Mesenchymal stem cell (in vitro differentiated cells and primary cell): ENCODE data around the gene ATXN7.

Experiments
- DNase-seq: peaks from one replicate; pipeline ENCODE4 v3.0.0-alpha.2; 2013
- H2AFZ ChIP-seq: one replicate; pipeline ENCODE4 v1.6.1; 2013; ENCODE audit warnings: low read depth, mild to moderate bottlenecking, control low read depth, inconsistent platforms, low read length, moderate library complexity
- H2AK5ac ChIP-seq: 2 replicates; pipeline ENCODE4 v1.6.1; 2013; ENCODE audit warnings: low read length, moderate library complexity, mild to moderate bottlenecking, inconsistent platforms; ENCODE audit not compliant: severe bottlenecking
- H2BK120ac ChIP-seq: one replicate; pipeline ENCODE4 v1.6.1; 2013; ENCODE audit warnings: low read depth, mild to moderate bottlenecking, inconsistent platforms, low read length, moderate library complexity
- H2BK12ac ChIP-seq, 2 experiments: one replicate each; pipeline ENCODE4 v1.6.1; 2013; ENCODE audit warnings: inconsistent platforms in 2 of 2, low read length in 2 of 2, mild to moderate bottlenecking in 2 of 2, moderate library complexity in 2 of 2, control low read depth in 1 of 2
- H2BK15ac ChIP-seq: one replicate; pipeline ENCODE4 v1.6.1; 2013; ENCODE audit warnings: mild to moderate bottlenecking, low read depth, inconsistent platforms; ENCODE audit not compliant: poor library complexity, severe bottlenecking
- H2BK5ac ChIP-seq: 2 replicates; pipeline ENCODE4 v1.6.1; 2013; ENCODE audit warnings: low read depth, mild to moderate bottlenecking, low read length, control low read depth, inconsistent platforms; ENCODE audit not compliant: poor library complexity, severe bottlenecking
- H3K14ac ChIP-seq, 2 experiments: one replicate each; pipeline ENCODE4 v1.6.1; 2013; ENCODE audit warnings: inconsistent platforms in 2 of 2, low read length in 2 of 2, control low read depth in 1 of 2, mild to moderate bottlenecking in 1 of 2, moderate library complexity in 1 of 2
- H3K18ac ChIP-seq, 2 experiments: one replicate each; pipeline ENCODE4 v1.6.1; 2013; ENCODE audit warnings: inconsistent platforms in 2 of 2, low read length in 2 of 2, control low read depth in 1 of 2, low read depth in 1 of 2, mild to moderate bottlenecking in 1 of 2
- H3K23ac ChIP-seq, 2 experiments: one replicate each; pipeline ENCODE4 v1.6.1; 2013; ENCODE audit warnings: inconsistent platforms in 2 of 2, low read length in 2 of 2, mild to moderate bottlenecking in 2 of 2, moderate library complexity in 2 of 2, control low read depth in 1 of 2
- H3K27ac ChIP-seq: 2 replicates; pipeline ENCODE4 v1.5.1; 2013; ENCODE audit warnings: mild to moderate bottlenecking, moderate library complexity, low read length, control low read depth, inconsistent platforms; ENCODE audit not compliant: poor library complexity, severe bottlenecking
- H3K27me3 ChIP-seq, 2 experiments: 2 replicates each; pipeline versions ENCODE4 v1.6.1 to v1.7.0; 2013; ENCODE audit warnings: low read length in 2 of 2, mild to moderate bottlenecking in 2 of 2, moderate library complexity in 2 of 2, control low read depth in 1 of 2, inconsistent platforms in 1 of 2; ENCODE audit not compliant: control insufficient read depth in 1 of 2, insufficient read depth in 1 of 2
- H3K36me3 ChIP-seq, 2 experiments: 2 replicates each; pipeline versions ENCODE4 v1.6.1 to v1.7.0; 2013; ENCODE audit warnings: low read length in 2 of 2, control low read depth in 1 of 2, inconsistent platforms in 1 of 2, low read depth in 1 of 2, mild to moderate bottlenecking in 1 of 2; ENCODE audit not compliant: insufficient read depth in 2 of 2, control insufficient read depth in 1 of 2
- H3K4ac ChIP-seq, 2 experiments: one replicate each; pipeline ENCODE4 v1.6.1; 2013; ENCODE audit warnings: inconsistent platforms in 2 of 2, low read length in 2 of 2, mild to moderate bottlenecking in 2 of 2, moderate library complexity in 2 of 2, control low read depth in 1 of 2, low read depth in 1 of 2
- H3K4me1 ChIP-seq: 2 replicates; pipeline ENCODE4 v1.6.1; 2013; ENCODE audit warnings: low read depth, low read length, control low read depth; ENCODE audit not compliant: control insufficient read depth, insufficient read depth
- H3K4me2 ChIP-seq: 2 replicates; pipeline ENCODE4 v1.6.1; 2013; ENCODE audit warnings: low read length, mild to moderate bottlenecking, inconsistent platforms; ENCODE audit not compliant: poor library complexity, severe bottlenecking
- H3K4me3 ChIP-seq, 2 experiments: 2 replicates each; pipeline versions ENCODE4 v1.5.1 to v1.7.0; 2013; ENCODE audit warnings: low read length in 2 of 2, mild to moderate bottlenecking in 2 of 2, control low read depth in 1 of 2, low read depth in 1 of 2; ENCODE audit not compliant: insufficient read depth in 1 of 2
- H3K79me1 ChIP-seq: replicated peaks from 2 replicates; pipeline ENCODE4 v1.6.1; 2013; ENCODE audit warnings: mild to moderate bottlenecking, control low read depth, low read length, inconsistent platforms; ENCODE audit not compliant: poor library complexity, severe bottlenecking
- H3K9ac ChIP-seq: 2 replicates; pipeline ENCODE4 v1.7.0; 2013; ENCODE audit warnings: mild to moderate bottlenecking, low read length, moderate library complexity
- H3K9me3 ChIP-seq: 2 replicates; pipeline ENCODE4 v1.7.0; 2013; ENCODE audit warnings: mild to moderate bottlenecking, low read length; ENCODE audit not compliant: control insufficient read depth
- H4K8ac ChIP-seq: one replicate; pipeline ENCODE4 v1.6.1; 2013; ENCODE audit warnings: inconsistent platforms, mild to moderate bottlenecking, low read length, moderate library complexity
- H4K91ac ChIP-seq: one replicate; pipeline ENCODE4 v1.6.1; 2013; ENCODE audit warnings: mild to moderate bottlenecking, low read length, inconsistent platforms
- WGBS: methylation state at CpG from one replicate; pipeline ENCODE4 v1.1.7; 2013; ENCODE audit warnings: mixed read lengths; 5-methylcytosine and 5-hydroxymethylcytosine counted together

ATXN7 gene

DNA sequence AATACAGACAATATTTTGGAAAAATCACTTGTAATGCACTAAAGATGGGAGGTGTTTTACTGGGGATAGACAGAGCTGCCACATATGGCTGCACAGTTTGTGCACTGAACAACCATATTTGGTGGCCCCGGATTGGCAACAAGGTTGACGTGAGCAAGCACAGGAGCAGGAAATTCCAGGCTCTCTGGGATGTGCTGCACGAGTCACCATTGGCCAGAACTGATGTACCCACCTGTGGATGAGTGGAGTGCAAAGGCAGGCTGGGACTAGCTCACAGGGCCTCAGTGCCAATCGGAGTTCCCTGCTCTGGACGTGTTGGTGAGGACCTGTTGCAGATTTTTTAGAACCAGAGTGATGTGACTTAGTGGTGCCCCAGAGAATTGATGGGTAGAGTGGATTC is 90.5 kb downstream of the ATXN7 start:
- Histone ChIP-seq H4K91ac (no peak overlapping the region), H3K4me3 (no peak overlapping the region), H3K9me3 (no peaks in the 10 kb centered on the region), H3K23ac (no peak overlapping the region), H2BK5ac (no peak overlapping the region), H2AK5ac (no peak overlapping the region), H3K27me3 (no peaks in the 10 kb centered on the region), H3K18ac (no peak overlapping the region), H3K4ac (no peak overlapping the region), H2BK15ac (no peak overlapping the region), H3K27ac (no peak overlapping the region), H3K79me1 (peaks cover 19% of the 10 kb centered on the region), H2AFZ (no peak overlapping the region), H3K4me2 (no peak overlapping the region), H4K8ac (no peak overlapping the region), H3K14ac (no peak overlapping the region), H3K9ac (no peak overlapping the region), H2BK120ac (no peak overlapping the region), H2BK12ac (no peak overlapping the region), H3K36me3 (peaks cover 6 to 40% of the 10 kb centered on the region in 2 experiments), H3K4me1 (peaks cover 9% of the 10 kb centered on the region)
- DNase-seq: no peak
- WGBS: 76% methylated on average over 5 of the region's 5 CpGs

DNA sequence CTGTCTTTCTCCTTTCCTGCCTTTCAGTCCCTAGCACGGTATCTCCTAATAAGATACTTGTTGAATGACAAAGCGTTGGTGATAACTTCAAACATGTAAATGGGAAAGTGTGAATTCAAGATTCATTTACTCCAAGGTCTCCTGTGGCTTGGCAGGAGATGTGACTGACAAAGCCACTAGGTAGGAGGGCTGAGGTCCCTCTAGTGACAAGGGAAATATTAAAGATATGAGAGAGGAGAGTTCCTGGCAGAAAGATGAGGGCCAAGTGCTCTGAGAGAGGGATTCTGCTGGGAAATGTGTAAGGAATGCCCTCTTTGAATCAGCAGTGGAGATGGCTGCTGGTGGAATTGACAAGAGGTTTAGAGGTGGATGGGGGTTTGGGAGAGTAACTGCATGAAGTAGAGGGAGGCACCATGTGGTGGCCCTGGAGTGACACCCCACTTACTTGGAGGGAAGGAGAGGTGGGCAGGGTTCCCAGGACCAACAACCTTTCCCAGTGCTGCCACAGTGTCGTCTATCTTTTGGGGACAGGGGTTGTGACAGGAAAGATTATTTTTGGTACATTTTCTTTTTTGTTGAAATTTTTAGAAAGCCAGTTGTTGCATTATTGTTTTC is 91.5 kb downstream of the ATXN7 start:
- Histone ChIP-seq H3K27me3 (no peaks in the 10 kb centered on the region), H3K18ac (no peak overlapping the region), H2BK5ac (no peak overlapping the region), H4K8ac (no peak overlapping the region), H3K27ac (peak overlapping the region; percentile 82), H3K9ac (no peak overlapping the region), H2BK120ac (no peak overlapping the region), H2BK12ac (no peak overlapping the region), H2AK5ac (peak overlapping the region; percentile 3), H3K79me1 (peaks cover 18% of the 10 kb centered on the region), H2AFZ (no peak overlapping the region), H3K4me2 (no peak overlapping the region), H3K4me3 (no peak overlapping the region), H2BK15ac (no peak overlapping the region), H3K23ac (no peak overlapping the region), H3K36me3 (peaks cover 6 to 40% of the 10 kb centered on the region in 2 experiments), H3K4ac (no peak overlapping the region), H4K91ac (no peak overlapping the region), H3K9me3 (no peaks in the 10 kb centered on the region), H3K14ac (no peak overlapping the region), H3K4me1 (peaks cover 11% of the 10 kb centered on the region)
- WGBS: 83% methylated on average over 2 of the region's 3 CpGs
- DNase-seq: no peak

- H2BK5ac ChIP-seq: no peak overlapping the region
- no peak for DNase-seq
- peak overlapping the region; percentile 9 for H2AK5ac ChIP-seq
- H3K14ac ChIP-seq: no peak overlapping the region
- no peak overlapping the region for H4K91ac ChIP-seq
- no peak overlapping the region for H3K4ac ChIP-seq
- H3K4me2 ChIP-seq: peak overlapping the region; percentile 48
- WGBS: 96% methylated on average over 9 of the region's 13 CpGs
- no peak overlapping the region for H3K18ac ChIP-seq
- H3K9ac ChIP-seq: no peak overlapping the region
- no peak overlapping the region for H2BK12ac ChIP-seq
- no peak overlapping the region for H2AFZ ChIP-seq
- H2BK120ac ChIP-seq: no peak overlapping the region
- H3K36me3 ChIP-seq: peaks cover 6 to 36% of the 10 kb centered on the region in 2 experiments
- no peak overlapping the region for H3K23ac ChIP-seq
- H3K4me1 ChIP-seq: peaks cover 13% of the 10 kb centered on the region
- peak overlapping the region; percentile 82 for H3K27ac ChIP-seq
- H3K27me3 ChIP-seq: no peaks in the 10 kb centered on the region
- no peak overlapping the region for H2BK15ac ChIP-seq
- no peak overlapping the region for H4K8ac ChIP-seq
- no peaks in the 10 kb centered on the region for H3K9me3 ChIP-seq
- peaks cover 18% of the 10 kb centered on the region for H3K79me1 ChIP-seq
- no peak overlapping the region for H3K4me3 ChIP-seq
These were observed 92.3 kb downstream of the ATXN7 start for GRCh38 chr3:63955830-63956545.

DNA sequence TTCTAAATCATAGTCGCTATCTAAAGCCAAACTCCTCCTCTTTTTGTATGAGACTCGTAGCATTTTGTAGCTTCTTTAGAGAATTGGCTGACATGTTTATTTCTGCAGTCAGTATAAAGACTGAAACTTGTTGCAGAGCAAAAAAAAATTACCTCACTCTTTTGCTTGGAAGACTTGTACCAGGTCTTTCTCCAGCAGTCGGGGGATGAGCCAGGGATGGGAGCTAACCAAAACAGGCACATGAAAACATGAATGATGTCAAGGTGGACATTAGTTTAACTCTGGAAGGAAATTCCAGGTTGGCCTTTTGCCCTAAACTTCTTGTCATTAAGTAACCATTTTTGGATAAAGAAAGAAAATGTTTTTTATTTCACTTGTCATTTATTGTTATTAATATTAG is 95.5 kb downstream of the ATXN7 start:
- Histone ChIP-seq H3K4me2 (no peak overlapping the region), H3K4me3 (no peak overlapping the region), H3K4ac (no peak overlapping the region), H3K4me1 (peaks cover 12% of the 10 kb centered on the region), H3K27ac (no peak overlapping the region), H2AK5ac (no peak overlapping the region), H2BK12ac (no peak overlapping the region), H3K36me3 (peaks cover 2 to 26% of the 10 kb centered on the region in 2 experiments), H3K18ac (no peak overlapping the region), H2BK120ac (no peak overlapping the region), H3K79me1 (peaks cover 17% of the 10 kb centered on the region), H2AFZ (no peak overlapping the region), H3K27me3 (no peaks in the 10 kb centered on the region), H3K14ac (no peak overlapping the region), H3K23ac (no peak overlapping the region), H3K9me3 (no peaks in the 10 kb centered on the region), H2BK5ac (no peak overlapping the region), H2BK15ac (no peak overlapping the region), H4K8ac (no peak overlapping the region), H3K9ac (no peak overlapping the region), H4K91ac (no peak overlapping the region)
- WGBS: 91% methylated on average over 3 of the region's 3 CpGs
- no peak for DNase-seq
